WTC11 (cell line): ENCODE results near the gene AHNAK.

Experiments
- CBFB ChIP-seq: sonication (generic); formaldehyde crosslinking; IDR thresholded peaks from 2 replicates; pipeline ENCODE4 v1.8.1; 2022; ENCODE audit warnings: mild to moderate bottlenecking, low read depth, missing genetic modification reagents
- CREB1 ChIP-seq: sonication (generic); formaldehyde crosslinking; IDR thresholded peaks from 2 replicates; pipeline ENCODE4 v1.8.0; 2023; ENCODE audit warnings: mild to moderate bottlenecking, missing genetic modification reagents
- CREM ChIP-seq: sonication (generic); formaldehyde crosslinking; IDR thresholded peaks from 2 replicates; pipeline ENCODE4 v1.8.1; 2022; ENCODE audit warnings: mild to moderate bottlenecking, missing genetic modification reagents, moderate library complexity
- FOXJ3 ChIP-seq: sonication (generic); formaldehyde crosslinking; IDR thresholded peaks from 2 replicates; pipeline ENCODE4 v1.9.0; 2021; ENCODE audit warnings: missing genetic modification reagents, mild to moderate bottlenecking, borderline replicate concordance
- NFYB ChIP-seq: sonication (generic); formaldehyde crosslinking; conservative IDR thresholded peaks from 2 replicates; pipeline ENCODE4 v1.8.0; 2022; ENCODE audit warnings: low read depth, missing genetic modification reagents
- OVOL2 ChIP-seq: fragments of 250-450 bp; sonication (Bioruptor Pico); IDR thresholded peaks from 2 replicates; pipeline ENCODE4 v1.9.0; 2021; ENCODE audit warnings: mild to moderate bottlenecking, borderline replicate concordance
- TEAD1 ChIP-seq: sonication (generic); formaldehyde crosslinking; IDR thresholded peaks from 2 replicates; pipeline ENCODE4 v1.8.0; 2022; ENCODE audit warnings: mild to moderate bottlenecking, missing genetic modification reagents
- ZBTB21 ChIP-seq: sonication (generic); formaldehyde crosslinking; IDR thresholded peaks from 2 replicates; pipeline ENCODE4 v1.8.1; 2023; ENCODE audit warnings: mild to moderate bottlenecking, missing genetic modification reagents, borderline replicate concordance
- TF ChIP-seq, protein P1 (sequence below): fragments of 200-600 bp; IDR thresholded peaks from 2 replicates; pipeline ENCODE4 v1.8.0; 2022; ENCODE audit warnings: antibody characterized with exemption
- TF ChIP-seq, protein P2 (sequence below): sonication (generic); formaldehyde crosslinking; IDR thresholded peaks from 2 replicates; pipeline ENCODE4 v1.8.1; 2022; ENCODE audit warnings: mild to moderate bottlenecking, moderate library complexity, missing genetic modification reagents
- TF ChIP-seq, protein P3 (sequence below): sonication (generic); formaldehyde crosslinking; IDR thresholded peaks from 2 replicates; pipeline ENCODE4 v1.8.0; 2022; ENCODE audit warnings: mild to moderate bottlenecking, missing genetic modification reagents
- TF ChIP-seq, protein P4 (sequence below): sonication (generic); formaldehyde crosslinking; IDR thresholded peaks from 2 replicates; pipeline ENCODE4 v1.8.1; 2023; ENCODE audit warnings: mild to moderate bottlenecking, missing genetic modification reagents, moderate library complexity
- TF ChIP-seq, protein P5 (sequence below): sonication (generic); formaldehyde crosslinking; IDR thresholded peaks from 2 replicates; pipeline ENCODE4 v1.8.0; 2023; ENCODE audit warnings: mild to moderate bottlenecking, missing genetic modification reagents

DNA sequence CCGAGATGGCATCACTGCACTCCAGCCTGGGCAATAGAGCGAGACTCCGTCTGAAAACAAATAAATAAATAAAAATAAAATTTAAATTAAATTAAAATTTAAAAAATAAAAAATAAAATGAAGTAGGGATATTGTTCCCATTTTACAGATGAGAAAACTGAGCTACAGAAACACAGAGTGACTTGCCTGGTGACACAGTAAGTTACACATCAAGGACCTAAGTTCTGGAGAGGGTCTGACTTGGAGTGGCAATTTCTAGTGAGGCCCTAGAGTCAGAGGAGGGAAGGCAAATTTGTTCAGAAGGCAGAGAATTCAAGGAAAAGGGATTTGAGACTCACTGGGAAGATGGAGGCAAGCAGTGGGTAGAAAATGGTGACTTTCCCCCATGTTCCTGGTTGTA is 125.7 kb downstream of the AHNAK start:
- TF ChIP-seq TEAD1 (no peak), NFYB (CRISPR knock-in tag) (no peak), CREM (CRISPR knock-in tag) (no peak), ZBTB21 (no peak), OVOL2 (CRISPR knock-in tag) (no peak), FOXJ3 (CRISPR knock-in tag) (no peak), CREB1 (CRISPR knock-in tag) (no peak), CBFB (CRISPR knock-in tag) (no peak)
- TF ChIP-seq, protein P1, sequence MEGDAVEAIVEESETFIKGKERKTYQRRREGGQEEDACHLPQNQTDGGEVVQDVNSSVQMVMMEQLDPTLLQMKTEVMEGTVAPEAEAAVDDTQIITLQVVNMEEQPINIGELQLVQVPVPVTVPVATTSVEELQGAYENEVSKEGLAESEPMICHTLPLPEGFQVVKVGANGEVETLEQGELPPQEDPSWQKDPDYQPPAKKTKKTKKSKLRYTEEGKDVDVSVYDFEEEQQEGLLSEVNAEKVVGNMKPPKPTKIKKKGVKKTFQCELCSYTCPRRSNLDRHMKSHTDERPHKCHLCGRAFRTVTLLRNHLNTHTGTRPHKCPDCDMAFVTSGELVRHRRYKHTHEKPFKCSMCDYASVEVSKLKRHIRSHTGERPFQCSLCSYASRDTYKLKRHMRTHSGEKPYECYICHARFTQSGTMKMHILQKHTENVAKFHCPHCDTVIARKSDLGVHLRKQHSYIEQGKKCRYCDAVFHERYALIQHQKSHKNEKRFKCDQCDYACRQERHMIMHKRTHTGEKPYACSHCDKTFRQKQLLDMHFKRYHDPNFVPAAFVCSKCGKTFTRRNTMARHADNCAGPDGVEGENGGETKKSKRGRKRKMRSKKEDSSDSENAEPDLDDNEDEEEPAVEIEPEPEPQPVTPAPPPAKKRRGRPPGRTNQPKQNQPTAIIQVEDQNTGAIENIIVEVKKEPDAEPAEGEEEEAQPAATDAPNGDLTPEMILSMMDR, result no peak
- TF ChIP-seq, protein P2, sequence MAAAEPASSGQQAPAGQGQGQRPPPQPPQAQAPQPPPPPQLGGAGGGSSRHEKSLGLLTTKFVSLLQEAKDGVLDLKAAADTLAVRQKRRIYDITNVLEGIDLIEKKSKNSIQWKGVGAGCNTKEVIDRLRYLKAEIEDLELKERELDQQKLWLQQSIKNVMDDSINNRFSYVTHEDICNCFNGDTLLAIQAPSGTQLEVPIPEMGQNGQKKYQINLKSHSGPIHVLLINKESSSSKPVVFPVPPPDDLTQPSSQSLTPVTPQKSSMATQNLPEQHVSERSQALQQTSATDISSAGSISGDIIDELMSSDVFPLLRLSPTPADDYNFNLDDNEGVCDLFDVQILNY (CRISPR knock-in tag), result no peak
- TF ChIP-seq, protein P3, sequence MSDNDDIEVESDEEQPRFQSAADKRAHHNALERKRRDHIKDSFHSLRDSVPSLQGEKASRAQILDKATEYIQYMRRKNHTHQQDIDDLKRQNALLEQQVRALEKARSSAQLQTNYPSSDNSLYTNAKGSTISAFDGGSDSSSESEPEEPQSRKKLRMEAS, result no peak
- TF ChIP-seq, protein P4, sequence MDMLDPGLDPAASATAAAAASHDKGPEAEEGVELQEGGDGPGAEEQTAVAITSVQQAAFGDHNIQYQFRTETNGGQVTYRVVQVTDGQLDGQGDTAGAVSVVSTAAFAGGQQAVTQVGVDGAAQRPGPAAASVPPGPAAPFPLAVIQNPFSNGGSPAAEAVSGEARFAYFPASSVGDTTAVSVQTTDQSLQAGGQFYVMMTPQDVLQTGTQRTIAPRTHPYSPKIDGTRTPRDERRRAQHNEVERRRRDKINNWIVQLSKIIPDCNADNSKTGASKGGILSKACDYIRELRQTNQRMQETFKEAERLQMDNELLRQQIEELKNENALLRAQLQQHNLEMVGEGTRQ (CRISPR knock-in tag), result no peak
- TF ChIP-seq, protein P5, sequence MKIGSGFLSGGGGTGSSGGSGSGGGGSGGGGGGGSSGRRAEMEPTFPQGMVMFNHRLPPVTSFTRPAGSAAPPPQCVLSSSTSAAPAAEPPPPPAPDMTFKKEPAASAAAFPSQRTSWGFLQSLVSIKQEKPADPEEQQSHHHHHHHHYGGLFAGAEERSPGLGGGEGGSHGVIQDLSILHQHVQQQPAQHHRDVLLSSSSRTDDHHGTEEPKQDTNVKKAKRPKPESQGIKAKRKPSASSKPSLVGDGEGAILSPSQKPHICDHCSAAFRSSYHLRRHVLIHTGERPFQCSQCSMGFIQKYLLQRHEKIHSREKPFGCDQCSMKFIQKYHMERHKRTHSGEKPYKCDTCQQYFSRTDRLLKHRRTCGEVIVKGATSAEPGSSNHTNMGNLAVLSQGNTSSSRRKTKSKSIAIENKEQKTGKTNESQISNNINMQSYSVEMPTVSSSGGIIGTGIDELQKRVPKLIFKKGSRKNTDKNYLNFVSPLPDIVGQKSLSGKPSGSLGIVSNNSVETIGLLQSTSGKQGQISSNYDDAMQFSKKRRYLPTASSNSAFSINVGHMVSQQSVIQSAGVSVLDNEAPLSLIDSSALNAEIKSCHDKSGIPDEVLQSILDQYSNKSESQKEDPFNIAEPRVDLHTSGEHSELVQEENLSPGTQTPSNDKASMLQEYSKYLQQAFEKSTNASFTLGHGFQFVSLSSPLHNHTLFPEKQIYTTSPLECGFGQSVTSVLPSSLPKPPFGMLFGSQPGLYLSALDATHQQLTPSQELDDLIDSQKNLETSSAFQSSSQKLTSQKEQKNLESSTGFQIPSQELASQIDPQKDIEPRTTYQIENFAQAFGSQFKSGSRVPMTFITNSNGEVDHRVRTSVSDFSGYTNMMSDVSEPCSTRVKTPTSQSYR (CRISPR knock-in tag), result no peak
